K562 (cell line): ENCODE measurements around the gene VPS4A. TPM values are rescaled to one million over a fixed set of nuclear protein-coding genes. Genes with fewer than 3 reads are reported as not detected.

Experiments
- BCLAF1 ChIP-seq, 2 experiments: fragments of 450-650 bp in 1 of 2; IDR thresholded peaks; 2 replicates each; pipeline ENCODE4 v1.6.1; 2011 to 2017; ENCODE audit warnings: low read depth in 2 of 2, antibody characterized with exemption in 1 of 2, borderline replicate concordance in 1 of 2, low read length in 1 of 2, mild to moderate bottlenecking in 1 of 2, mixed read lengths in 1 of 2; ENCODE audit not compliant: control insufficient read depth in 1 of 2
- CAMTA2 ChIP-seq: fragments of 250-450 bp; sonication (Bioruptor Pico); conservative IDR thresholded peaks from 2 replicates; pipeline ENCODE4 v1.5.1; 2022
- ELF1 ChIP-seq: fragments of 200-800 bp; sonication (Bioruptor generic); IDR thresholded peaks from 2 replicates; pipeline ENCODE4 v1.6.1; 2016; ENCODE audit warnings: missing genetic modification characterization, missing compliant biosample characterization
- EP300 ChIP-seq: IDR thresholded peaks from 2 replicates; pipeline ENCODE4 v1.6.1; 2012; ENCODE audit warnings: low read length, improper control_type of control experiment
- EP400 ChIP-seq: fragments of 450-650 bp; IDR thresholded peaks from 2 replicates; pipeline ENCODE4 v1.6.1; 2017; ENCODE audit warnings: antibody characterized with exemption, mild to moderate bottlenecking, moderate library complexity
- FOXP1 ChIP-seq: sonication (generic); formaldehyde crosslinking; IDR thresholded peaks from 2 replicates; pipeline ENCODE4 v1.8.0; 2022; ENCODE audit warnings: mild to moderate bottlenecking, missing genetic modification reagents
- HLTF ChIP-seq: fragments of 450-650 bp; IDR thresholded peaks from 2 replicates; pipeline ENCODE4 v1.6.1; 2016
- ID3 ChIP-seq, 2 experiments: fragments of 250-450 bp in 1 of 2; fragments of 450-650 bp in 1 of 2; sonication (Bioruptor Pico) in 1 of 2; IDR thresholded peaks; 2 replicates each; pipeline versions ENCODE4 v1.6.1 to v1.8.0; 2016 to 2021; ENCODE audit warnings: mild to moderate bottlenecking in 2 of 2, moderate library complexity in 2 of 2, missing compliant biosample characterization in 1 of 2, missing genetic modification characterization in 1 of 2
- MAFK ChIP-seq: IDR thresholded peaks from 2 replicates; pipeline ENCODE4 v1.6.1; 2011; ENCODE audit warnings: low read length, improper control_type of control experiment
- NFRKB ChIP-seq: fragments of 450-650 bp; IDR thresholded peaks from 2 replicates; pipeline ENCODE4 v1.6.1; 2016; ENCODE audit warnings: low read depth
- POLR2AphosphoS5 ChIP-seq: IDR thresholded peaks from 2 replicates; pipeline ENCODE4 v1.6.1; 2011; ENCODE audit warnings: mild to moderate bottlenecking, low read depth, low read length, moderate library complexity; ENCODE audit not compliant: control insufficient read depth, insufficient read depth
- SMAD4 ChIP-seq: fragments of 250-450 bp; sonication (Bioruptor Pico); conservative IDR thresholded peaks from 2 replicates; pipeline ENCODE4 v1.8.0; 2021; ENCODE audit warnings: inconsistent platforms, mild to moderate bottlenecking, moderate library complexity
- TFAP4 ChIP-seq: sonication (generic); formaldehyde crosslinking; IDR thresholded peaks from 2 replicates; pipeline ENCODE4 v1.8.0; 2022; ENCODE audit warnings: missing genetic modification reagents, mild to moderate bottlenecking, moderate library complexity, borderline replicate concordance
- ZNF592 ChIP-seq: fragments of 450-650 bp; IDR thresholded peaks from 2 replicates; pipeline ENCODE4 v1.6.1; 2017; ENCODE audit warnings: antibody characterized with exemption, mild to moderate bottlenecking
- polyA plus RNA-seq, 8 experiments: library from polyadenylated mRNA; depleted of rRNA in 4 of 8; stranded (reverse) in 5 of 8; unstranded in 3 of 8; fragments of >200 nt; fragmentation: Nextera tagmentation in 2 of 8; fragmentation: Illumina TruSeq in 1 of 8; extraction: Ambion mirVana in 2 of 8; extraction: Trizol in 1 of 8; gene quantifications; 2 replicates each; pipeline versions ENCODE4 v1.2.1 to v1.2.3, GENCODE V29; 2011 to 2014; ENCODE audit warnings: inconsistent platforms in 1 of 8, missing spikeins in 1 of 8
- total RNA-seq, 7 experiments: library from RNA; depleted of rRNA in 6 of 7; stranded (reverse); fragments of >200 nt in 6 of 7; fragmentation: Illumina TruSeq in 2 of 7; extraction: Trizol in 2 of 7; gene quantifications; 2 replicates each; pipeline versions ENCODE4 v1.2.1 to v1.2.3, GENCODE V29; 2011 to 2021; ENCODE audit warnings: low replicate concordance in 1 of 7
- TF ChIP-seq, protein P1 (sequence below): fragments of 450-650 bp; IDR thresholded peaks from 2 replicates; pipeline ENCODE4 v1.6.1; 2016

Gene VPS4A
- total and polyA plus RNA-seq, 9 of the 15 experiments (the other 6 are each of a cell fraction or from before 2014, with no cell fraction given): 7.6 to 45.4 (median 29.9) TPM

DNA sequence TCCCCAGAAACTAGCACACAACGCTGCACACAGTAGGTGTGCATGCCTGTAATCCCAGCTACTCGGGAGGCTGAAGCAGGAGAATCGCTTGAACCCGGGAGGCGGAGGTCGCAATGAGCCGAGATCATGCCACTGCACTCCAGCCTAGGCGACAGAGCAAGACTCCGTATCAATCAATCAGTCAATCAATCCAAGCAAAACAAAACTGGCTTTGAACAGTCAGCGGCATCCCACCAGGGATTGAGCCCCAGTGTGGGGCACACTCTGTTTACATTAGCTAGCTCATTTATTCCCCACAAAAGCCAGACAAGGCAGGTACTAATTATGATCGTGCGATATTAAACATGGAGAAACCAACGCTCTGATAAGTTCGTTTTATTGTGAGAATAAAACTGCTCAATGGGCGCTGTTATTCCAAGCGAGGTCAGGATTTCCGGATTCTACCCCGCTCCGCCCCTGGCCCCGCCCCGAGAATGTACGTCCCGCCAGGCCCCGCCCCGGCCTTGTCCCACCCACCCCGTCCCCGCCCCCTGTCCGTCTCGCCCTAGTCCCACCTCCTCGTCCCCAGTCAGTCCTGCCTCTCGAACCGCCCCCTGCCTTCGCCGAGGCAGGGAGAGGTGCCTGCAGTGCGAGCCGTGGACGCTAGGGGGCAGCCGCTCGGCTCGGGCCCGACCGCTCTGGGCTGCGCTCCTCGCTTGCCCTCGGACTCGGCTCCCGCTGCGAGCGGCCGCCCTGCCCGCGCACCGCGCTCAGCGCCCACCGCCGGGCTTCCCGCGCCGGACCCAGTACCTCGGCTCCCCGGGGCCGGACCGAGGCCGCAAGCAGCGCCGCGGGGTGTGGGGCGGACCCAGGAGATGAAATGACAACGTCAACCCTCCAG, at the start of gene VPS4A (continued):
- TF ChIP-seq ZNF592 (peak; percentile 42; the same call in 1 of the 2 replicates), CAMTA2 (CRISPR knock-in tag) (peak; percentile 86; the same call in 1 of the 2 replicates), TFAP4 (CRISPR knock-in tag) (peak; percentile 58; the same call in 1 of the 2 replicates), POLR2AphosphoS5 (peak; percentile 42; the same call in 1 of the 2 replicates), FOXP1 (CRISPR knock-in tag) (peak; percentile 84; the same call in 1 of the 2 replicates), BCLAF1 (IDR thresholded peaks at IDR 0.05; ENCODE audit: borderline replicate concordance in 1 of 2, control insufficient read depth in 1 of 2, low read depth in 2 of 2, low read length in 1 of 2) (peak in 1 of 2 experiments; percentile 62; a peak in 1 of 4 replicates), MAFK (no peak), EP400 (peak; percentile 38; the same call in 1 of the 2 replicates), NFRKB (0 out of 2 replicates have a peak, but pooled peaks have one; percentile 24), ELF1 (tag) (peak; percentile 46; the same call in 1 of the 2 replicates), SMAD4 (CRISPR knock-in tag) (peak; percentile 34; the same call in 1 of the 2 replicates), HLTF (no peak), EP300 (peak; percentile 10; the same call in 1 of the 2 replicates), ID3 (CRISPR knock-in tag; IDR thresholded peaks at IDR 0.05) (no peak), ID3 (tag; IDR thresholded peaks at IDR 0.05) (peak; percentile 67)
- TF ChIP-seq, protein P1, sequence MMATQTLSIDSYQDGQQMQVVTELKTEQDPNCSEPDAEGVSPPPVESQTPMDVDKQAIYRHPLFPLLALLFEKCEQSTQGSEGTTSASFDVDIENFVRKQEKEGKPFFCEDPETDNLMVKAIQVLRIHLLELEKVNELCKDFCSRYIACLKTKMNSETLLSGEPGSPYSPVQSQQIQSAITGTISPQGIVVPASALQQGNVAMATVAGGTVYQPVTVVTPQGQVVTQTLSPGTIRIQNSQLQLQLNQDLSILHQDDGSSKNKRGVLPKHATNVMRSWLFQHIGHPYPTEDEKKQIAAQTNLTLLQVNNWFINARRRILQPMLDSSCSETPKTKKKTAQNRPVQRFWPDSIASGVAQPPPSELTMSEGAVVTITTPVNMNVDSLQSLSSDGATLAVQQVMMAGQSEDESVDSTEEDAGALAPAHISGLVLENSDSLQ: peak; percentile 82
